Right atrium auricular region (tissue), 2 donors: Measurements from ENCODE around the gene DNASE1L3. TPM values are rescaled to one million over a fixed set of nuclear protein-coding genes. Genes with fewer than 3 reads are reported as not detected.

Source experiments
- DNase-seq: peaks from one replicate; pipeline ENCODE4 v3.0.0-alpha.2; 2019; ENCODE audit warnings: low spot score
- H3K27ac ChIP-seq, 2 donors: fragments of 200-600 bp; sonication (generic); 1 replicate in 1 of 2; 2 replicates in 1 of 2; pipeline ENCODE4 v1.5.1; 2016 to 2019
- H3K27me3 ChIP-seq, 2 donors: fragments of 200-600 bp; sonication (generic); one replicate each; pipeline versions ENCODE4 v1.5.1 to v1.6.0; 2017 to 2019
- H3K36me3 ChIP-seq: fragments of 200-600 bp; sonication (generic); one replicate; pipeline ENCODE4 v1.5.1; 2016
- H3K4me1 ChIP-seq, 2 donors: fragments of 200-600 bp; sonication (generic); one replicate each; pipeline versions ENCODE4 v1.5.1 to v1.6.0; 2017 to 2019
- H3K4me3 ChIP-seq, 2 donors: fragments of 200-600 bp; sonication (generic); 1 replicate in 1 of 2; 2 replicates in 1 of 2; pipeline ENCODE4 v1.5.1; 2017 to 2019; ENCODE audit warnings: mild to moderate bottlenecking in 1 of 2, moderate library complexity in 1 of 2
- H3K9me3 ChIP-seq, 2 donors: fragments of 200-600 bp; sonication (generic); one replicate each; pipeline ENCODE4 v1.5.1; 2019
- total RNA-seq, 2 donors: library from RNA; depleted of rRNA; stranded (reverse); fragments of >200 nt; gene quantifications; one replicate each; pipeline ENCODE4 v1.1.0, GENCODE V29; 2016
- TF ChIP-seq, protein P1 (sequence below), 2 donors: fragments of 200-600 bp; sonication (generic); IDR thresholded peaks; one replicate each; pipeline ENCODE4 v1.5.1; 2019; ENCODE audit warnings: antibody characterized with exemption in 2 of 2

Gene DNASE1L3
- total RNA-seq, 2 donors from 2014 or later: 1.5 to 11.5 TPM

DNA sequence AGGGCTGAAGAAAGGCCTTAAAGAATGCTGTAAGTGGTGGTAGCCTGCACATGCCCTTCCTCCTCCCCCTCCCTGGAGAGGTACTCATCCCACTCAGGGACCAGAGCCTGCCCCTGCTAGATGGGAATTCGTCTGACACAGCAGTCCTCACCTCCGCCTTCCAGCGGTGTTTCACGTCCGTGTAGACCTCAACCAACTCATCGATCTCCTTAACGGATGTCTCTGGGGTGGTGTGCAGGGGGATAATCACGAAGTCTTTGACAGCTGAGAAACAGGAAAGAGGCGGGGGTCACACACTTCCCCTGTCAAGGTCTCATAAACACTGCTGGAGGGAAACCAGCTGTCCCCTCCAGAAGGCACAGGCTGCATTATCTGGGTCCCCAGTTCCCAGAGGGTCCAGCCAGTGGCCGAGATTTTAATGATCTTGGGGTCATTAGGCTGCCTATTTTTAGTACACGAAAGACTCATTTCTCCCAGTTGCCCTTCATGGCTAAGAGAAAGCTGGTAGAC is 9.9 kb downstream of the DNASE1L3 start:
- no peaks in the 10 kb centered on the region for H3K9me3 ChIP-seq
- no peak overlapping the region for H3K4me3 ChIP-seq
- H3K4me1 ChIP-seq: peaks cover 0 to 19% of the 10 kb centered on the region in 2 donors
- TF ChIP-seq, protein P1, sequence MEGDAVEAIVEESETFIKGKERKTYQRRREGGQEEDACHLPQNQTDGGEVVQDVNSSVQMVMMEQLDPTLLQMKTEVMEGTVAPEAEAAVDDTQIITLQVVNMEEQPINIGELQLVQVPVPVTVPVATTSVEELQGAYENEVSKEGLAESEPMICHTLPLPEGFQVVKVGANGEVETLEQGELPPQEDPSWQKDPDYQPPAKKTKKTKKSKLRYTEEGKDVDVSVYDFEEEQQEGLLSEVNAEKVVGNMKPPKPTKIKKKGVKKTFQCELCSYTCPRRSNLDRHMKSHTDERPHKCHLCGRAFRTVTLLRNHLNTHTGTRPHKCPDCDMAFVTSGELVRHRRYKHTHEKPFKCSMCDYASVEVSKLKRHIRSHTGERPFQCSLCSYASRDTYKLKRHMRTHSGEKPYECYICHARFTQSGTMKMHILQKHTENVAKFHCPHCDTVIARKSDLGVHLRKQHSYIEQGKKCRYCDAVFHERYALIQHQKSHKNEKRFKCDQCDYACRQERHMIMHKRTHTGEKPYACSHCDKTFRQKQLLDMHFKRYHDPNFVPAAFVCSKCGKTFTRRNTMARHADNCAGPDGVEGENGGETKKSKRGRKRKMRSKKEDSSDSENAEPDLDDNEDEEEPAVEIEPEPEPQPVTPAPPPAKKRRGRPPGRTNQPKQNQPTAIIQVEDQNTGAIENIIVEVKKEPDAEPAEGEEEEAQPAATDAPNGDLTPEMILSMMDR (IDR thresholded peaks at IDR 0.05): no peak
- peak overlapping the region in 1 of 2 donors; percentile 23 for H3K27ac ChIP-seq
- no peak for DNase-seq
- H3K27me3 ChIP-seq: no peaks in the 10 kb centered on the region
- H3K36me3 ChIP-seq: no peaks in the 10 kb centered on the region

DNA sequence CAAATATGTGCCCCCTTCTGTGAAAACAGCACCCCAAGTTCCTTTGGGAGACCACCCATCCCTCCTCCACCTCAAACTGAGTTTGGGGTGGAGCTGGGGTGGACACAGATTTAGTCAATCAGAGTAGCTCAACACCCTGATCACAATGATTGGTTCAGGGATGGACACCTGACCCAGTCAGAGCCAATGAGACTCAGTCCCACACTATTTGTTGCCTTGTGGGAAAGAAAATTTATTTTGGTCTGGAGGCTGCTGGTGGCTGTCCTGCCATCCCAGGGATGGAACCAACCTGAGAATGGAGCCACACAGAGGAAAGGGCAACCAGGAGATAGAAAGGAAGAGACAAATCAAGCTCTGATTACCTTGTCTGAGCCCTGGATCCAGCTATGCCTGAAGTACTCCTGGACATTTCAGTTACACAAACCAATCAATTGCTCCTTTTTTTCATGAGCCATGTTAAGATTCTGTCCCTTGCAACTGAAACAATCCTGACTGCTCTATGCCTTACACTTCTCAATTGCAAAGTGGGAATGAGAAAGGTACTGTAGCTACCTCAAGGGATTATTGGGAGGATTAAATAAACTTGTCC is 10.6 kb downstream of the DNASE1L3 start:
- Histone ChIP-seq H3K36me3 (no peaks in the 10 kb centered on the region), H3K4me1 (peaks cover 0 to 19% of the 10 kb centered on the region in 2 donors), H3K27ac (peak overlapping the region in 1 of 2 donors; percentile 23), H3K27me3 (no peaks in the 10 kb centered on the region), H3K4me3 (no peak overlapping the region), H3K9me3 (no peaks in the 10 kb centered on the region)
- DNase-seq: no peak
- TF ChIP-seq, protein P1 (IDR thresholded peaks at IDR 0.05): no peak

DNA sequence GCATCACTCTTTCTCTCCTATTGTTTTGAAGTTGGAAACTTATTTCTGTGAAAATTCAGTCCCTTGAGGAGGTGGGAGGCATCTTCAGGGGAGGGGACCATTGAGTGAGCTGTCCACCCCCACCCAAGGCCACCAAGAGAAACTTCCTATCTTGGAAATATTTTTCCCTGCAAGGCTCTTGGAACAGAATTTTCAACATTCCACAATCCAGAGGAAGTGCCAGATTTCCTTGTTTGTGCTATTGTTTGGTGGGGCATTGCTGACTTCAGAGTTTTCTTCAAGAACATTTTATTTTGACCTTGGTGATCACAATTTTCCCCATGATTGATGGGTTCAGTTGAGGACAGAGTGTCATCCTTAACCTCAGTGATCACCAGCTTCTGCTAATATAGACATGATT is 12.0 kb downstream of the DNASE1L3 start:
- no peaks in the 10 kb centered on the region for H3K27me3 ChIP-seq
- no peaks in the 10 kb centered on the region for H3K36me3 ChIP-seq
- no peak for DNase-seq
- no peak overlapping the region for H3K4me3 ChIP-seq
- peaks cover 0 to 19% of the 10 kb centered on the region in 2 donors for H3K4me1 ChIP-seq
- H3K27ac ChIP-seq: peak overlapping the region; percentile 43 to 48
- H3K9me3 ChIP-seq: no peaks in the 10 kb centered on the region
- TF ChIP-seq, protein P1 (IDR thresholded peaks at IDR 0.05): no peak

DNA sequence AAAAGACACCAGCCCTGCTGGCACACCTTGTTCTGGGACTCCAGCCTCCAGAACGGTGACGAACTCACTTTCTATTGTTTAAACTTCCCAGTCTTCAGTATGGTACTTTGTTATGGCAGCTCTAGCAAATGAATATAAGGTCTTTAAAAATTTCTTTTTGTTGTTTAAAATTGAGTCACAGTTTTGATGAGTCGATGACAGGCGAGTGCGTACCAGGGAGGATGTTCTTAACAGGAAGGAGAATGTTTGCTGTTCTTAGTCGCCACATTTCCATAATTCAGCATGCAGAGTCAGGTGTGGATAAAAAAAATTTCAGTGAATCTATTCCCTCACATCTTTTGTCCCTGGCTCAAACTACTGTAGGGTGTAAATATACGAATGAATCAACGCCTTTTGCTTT is 12.4 kb downstream of the DNASE1L3 start:
- H3K36me3 ChIP-seq: no peaks in the 10 kb centered on the region
- peak overlapping the region; percentile 43 to 48 for H3K27ac ChIP-seq
- TF ChIP-seq, protein P1 (IDR thresholded peaks at IDR 0.05): no peak
- H3K4me3 ChIP-seq: no peak overlapping the region
- DNase-seq: no peak
- peaks cover 0 to 19% of the 10 kb centered on the region in 2 donors for H3K4me1 ChIP-seq
- no peaks in the 10 kb centered on the region for H3K27me3 ChIP-seq
- H3K9me3 ChIP-seq: no peaks in the 10 kb centered on the region

DNA sequence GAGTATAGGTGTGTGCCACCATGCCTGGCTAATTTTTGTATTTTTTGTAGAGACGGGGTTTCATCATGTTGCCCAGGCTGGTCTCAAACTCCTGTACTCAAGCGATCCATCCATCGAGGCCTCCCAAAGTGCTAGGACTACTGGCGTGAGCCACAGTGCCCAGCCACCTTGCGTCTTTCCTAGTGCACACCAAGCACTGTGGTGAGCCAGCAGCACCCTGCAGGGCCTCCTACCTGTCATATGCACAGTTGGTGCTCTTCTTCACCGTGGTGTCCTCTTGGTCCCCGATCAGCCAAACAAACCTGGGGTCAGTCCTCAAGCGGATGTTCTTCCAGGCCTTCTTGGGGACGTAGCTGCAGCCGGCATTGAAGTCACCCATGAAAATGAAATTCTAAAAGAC is 13.2 kb downstream of the DNASE1L3 start:
- H3K4me1 ChIP-seq: peaks cover 0 to 19% of the 10 kb centered on the region in 2 donors
- TF ChIP-seq, protein P1 (IDR thresholded peaks at IDR 0.05): no peak
- no peak overlapping the region for H3K4me3 ChIP-seq
- H3K36me3 ChIP-seq: no peaks in the 10 kb centered on the region
- H3K9me3 ChIP-seq: no peaks in the 10 kb centered on the region
- H3K27me3 ChIP-seq: no peaks in the 10 kb centered on the region
- H3K27ac ChIP-seq: peak overlapping the region; percentile 43 to 48
- DNase-seq: no peak
